ENCODE measurements around the gene CCDC57. TPM values are rescaled to one million over a fixed set of nuclear protein-coding genes. Genes with fewer than 3 reads are reported as not detected.

The CCDC57 gene
- total and polyA plus RNA-seq, 2 experiments from 2014 or later: 10.6 to 15.3 TPM

GRCh38 chr17:82168568-82168967, 44.1 kb downstream of the CCDC57 start:
- H2AFZ ChIP-seq: no peak overlapping the region
- no peaks in the 10 kb centered on the region for H3K79me2 ChIP-seq (ENCODE audit: insufficient read depth)
- TF ChIP-seq EZH2 (IDR thresholded peaks at IDR 0.05; ENCODE audit: insufficient read depth, poor library complexity, severe bottlenecking) (no peak), EZH2phosphoT487 (IDR thresholded peaks at IDR 0.05; ENCODE audit: insufficient read depth, low read depth) (no peak)
- no peak for DNase-seq
- no peaks in the 10 kb centered on the region for H3K4me1 ChIP-seq (ENCODE audit: insufficient read depth)
- H3F3A ChIP-seq (ENCODE audit: insufficient read depth): no peaks in the 10 kb centered on the region
- no peaks in the 10 kb centered on the region for H3K36me3 ChIP-seq (ENCODE audit: low read depth)
- 82 to 84% methylated on average over 6 of the region's 6 CpGs for WGBS, 2 experiments (ENCODE audit: low coverage in 1 of 2, low lambda C conversion rate in 2 of 2, missing lambda C conversion rate in 2 of 2)
- no peaks in the 10 kb centered on the region for H3K9me2 ChIP-seq (ENCODE audit: insufficient read depth)
- H3K4me3 ChIP-seq: no peak overlapping the region
- H3K9me3 ChIP-seq (ENCODE audit: low read depth): no peaks in the 10 kb centered on the region
- H3K27ac ChIP-seq: no peak overlapping the region
- in situ Hi-C loops (cut with MboI): no loop called here
- no peaks in the 10 kb centered on the region for H3K27me3 ChIP-seq (replicated peaks; ENCODE audit: insufficient read depth)
- H3K4me2 ChIP-seq (ENCODE audit: unreplicated experiment): no peak overlapping the region
- no peak overlapping the region for H3K9ac ChIP-seq
- H4K20me1 ChIP-seq (ENCODE audit: insufficient read depth): no peaks in the 10 kb centered on the region

GRCh38 chr17:82167028-82167427, 45.6 kb downstream of the CCDC57 start:
- no peak for DNase-seq
- H3K4me3 ChIP-seq: no peak overlapping the region
- H3K27ac ChIP-seq: no peak overlapping the region
- H3K9ac ChIP-seq: no peak overlapping the region
- H3K4me1 ChIP-seq (ENCODE audit: insufficient read depth): no peaks in the 10 kb centered on the region
- no peak overlapping the region for H3K4me2 ChIP-seq (ENCODE audit: unreplicated experiment)
- H3F3A ChIP-seq (ENCODE audit: insufficient read depth): no peaks in the 10 kb centered on the region
- H4K20me1 ChIP-seq (ENCODE audit: insufficient read depth): no peaks in the 10 kb centered on the region
- no peaks in the 10 kb centered on the region for H3K9me2 ChIP-seq (ENCODE audit: insufficient read depth)
- no peaks in the 10 kb centered on the region for H3K27me3 ChIP-seq (replicated peaks; ENCODE audit: insufficient read depth)
- 86 to 87% methylated on average over 5 of the region's 5 CpGs for WGBS, 2 experiments (ENCODE audit: low coverage in 1 of 2, low lambda C conversion rate in 2 of 2, missing lambda C conversion rate in 2 of 2)
- in situ Hi-C loops (cut with MboI): no loop called here
- H3K36me3 ChIP-seq (ENCODE audit: low read depth): no peaks in the 10 kb centered on the region
- TF ChIP-seq EZH2 (IDR thresholded peaks at IDR 0.05; ENCODE audit: insufficient read depth, poor library complexity, severe bottlenecking) (no peak), EZH2phosphoT487 (IDR thresholded peaks at IDR 0.05; ENCODE audit: insufficient read depth, low read depth) (no peak)
- no peak overlapping the region for H2AFZ ChIP-seq
- no peaks in the 10 kb centered on the region for H3K9me3 ChIP-seq (ENCODE audit: low read depth)
- no peaks in the 10 kb centered on the region for H3K79me2 ChIP-seq (ENCODE audit: insufficient read depth)

DNA sequence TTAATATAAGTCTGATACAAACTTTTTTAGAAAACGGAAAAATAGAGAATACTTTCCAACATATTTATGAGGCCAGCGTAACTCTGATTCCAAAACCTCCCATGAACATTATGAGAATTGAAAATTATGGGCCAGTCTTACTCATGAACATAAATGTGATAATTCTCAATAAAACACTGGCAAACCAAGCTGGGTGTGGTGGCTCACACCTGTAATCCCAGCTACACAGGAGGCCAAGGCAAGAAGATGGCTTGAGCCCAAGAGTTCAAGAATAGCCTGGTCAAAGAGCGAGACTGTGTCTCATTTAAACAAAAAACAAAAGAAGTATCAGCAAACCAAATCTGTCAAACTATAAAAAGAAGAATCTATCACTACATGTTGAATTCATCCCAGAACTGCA, 47.8 kb downstream of the CCDC57 start:
- in situ Hi-C loops (cut with MboI): no loop called here
- WGBS, 2 experiments (ENCODE audit: low coverage in 1 of 2, low lambda C conversion rate in 2 of 2, missing lambda C conversion rate in 2 of 2): 99% methylated on average over 3 of the region's 3 CpGs
- Histone ChIP-seq H3K36me3 (ENCODE audit: low read depth) (0 out of 2 replicates have a peak, but pooled peaks cover 7% of the 10 kb centered on the region), H3K79me2 (ENCODE audit: insufficient read depth) (no peaks in the 10 kb centered on the region), H3K4me1 (ENCODE audit: insufficient read depth) (no peaks in the 10 kb centered on the region), H3F3A (ENCODE audit: insufficient read depth) (no peaks in the 10 kb centered on the region), H3K27me3 (replicated peaks; ENCODE audit: insufficient read depth) (no peaks in the 10 kb centered on the region), H3K27ac (no peak overlapping the region), H3K9me3 (ENCODE audit: low read depth) (no peaks in the 10 kb centered on the region), H3K4me3 (no peak overlapping the region), H3K9ac (no peak overlapping the region), H3K4me2 (ENCODE audit: unreplicated experiment) (no peak overlapping the region), H3K9me2 (ENCODE audit: insufficient read depth) (no peaks in the 10 kb centered on the region), H2AFZ (no peak overlapping the region), H4K20me1 (ENCODE audit: insufficient read depth) (no peaks in the 10 kb centered on the region)
- no peak for DNase-seq
- no peak for TF ChIP-seq EZH2phosphoT487 (IDR thresholded peaks at IDR 0.05; ENCODE audit: insufficient read depth, low read depth)
- no peak for TF ChIP-seq EZH2 (IDR thresholded peaks at IDR 0.05; ENCODE audit: insufficient read depth, poor library complexity, severe bottlenecking)

GRCh38 chr17:82161216-82161615, 51.4 kb downstream of the CCDC57 start:
- Histone ChIP-seq H3K4me3 (no peak overlapping the region), H3F3A (ENCODE audit: insufficient read depth) (no peaks in the 10 kb centered on the region), H3K9me2 (ENCODE audit: insufficient read depth) (no peaks in the 10 kb centered on the region), H3K4me2 (ENCODE audit: unreplicated experiment) (no peak overlapping the region), H2AFZ (no peak overlapping the region), H3K27ac (no peak overlapping the region), H3K36me3 (ENCODE audit: low read depth) (0 out of 2 replicates have a peak, but pooled peaks cover 7% of the 10 kb centered on the region), H3K27me3 (replicated peaks; ENCODE audit: insufficient read depth) (no peaks in the 10 kb centered on the region), H3K79me2 (ENCODE audit: insufficient read depth) (no peaks in the 10 kb centered on the region), H4K20me1 (ENCODE audit: insufficient read depth) (no peaks in the 10 kb centered on the region), H3K9ac (no peak overlapping the region), H3K9me3 (ENCODE audit: low read depth) (no peaks in the 10 kb centered on the region), H3K4me1 (ENCODE audit: insufficient read depth) (no peaks in the 10 kb centered on the region)
- TF ChIP-seq EZH2phosphoT487 (IDR thresholded peaks at IDR 0.05; ENCODE audit: insufficient read depth, low read depth) (no peak), EZH2 (IDR thresholded peaks at IDR 0.05; ENCODE audit: insufficient read depth, poor library complexity, severe bottlenecking) (no peak)
- WGBS, 2 experiments (ENCODE audit: low coverage in 1 of 2, low lambda C conversion rate in 2 of 2, missing lambda C conversion rate in 2 of 2): 79 to 81% methylated on average over 8 of the region's 8 CpGs
- in situ Hi-C loops (cut with MboI): no loop called here
- DNase-seq: no peak

DNA sequence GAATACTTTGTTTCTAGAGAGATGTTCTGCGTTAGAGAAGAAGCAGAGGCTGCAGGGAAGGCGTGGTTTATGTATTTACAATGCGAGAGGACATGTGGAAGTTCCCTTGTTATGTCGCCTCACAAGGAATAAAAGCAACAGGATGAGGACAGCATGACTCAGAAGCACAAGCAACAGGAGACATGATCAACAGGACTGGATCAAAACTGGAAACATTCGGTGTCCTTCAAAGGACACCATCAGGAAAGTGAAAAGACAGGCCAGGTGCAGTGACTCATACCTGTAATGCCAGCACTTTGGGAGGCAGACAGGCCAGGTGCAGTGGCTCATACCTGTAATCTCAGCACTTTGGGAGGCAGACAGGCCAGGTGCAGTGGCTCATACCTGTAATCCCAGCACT, 52.6 kb downstream of the CCDC57 start:
- H3K79me2 ChIP-seq (ENCODE audit: insufficient read depth): no peaks in the 10 kb centered on the region
- in situ Hi-C loops (cut with MboI): no loop called here
- TF ChIP-seq EZH2 (IDR thresholded peaks at IDR 0.05; ENCODE audit: insufficient read depth, poor library complexity, severe bottlenecking): no peak
- TF ChIP-seq EZH2phosphoT487 (IDR thresholded peaks at IDR 0.05; ENCODE audit: insufficient read depth, low read depth): no peak
- H3K27me3 ChIP-seq (replicated peaks; ENCODE audit: insufficient read depth): no peaks in the 10 kb centered on the region
- no peaks in the 10 kb centered on the region for H3K9me2 ChIP-seq (ENCODE audit: insufficient read depth)
- no peaks in the 10 kb centered on the region for H3F3A ChIP-seq (ENCODE audit: insufficient read depth)
- H3K27ac ChIP-seq: no peak overlapping the region
- no peak overlapping the region for H3K4me3 ChIP-seq
- H3K36me3 ChIP-seq (ENCODE audit: low read depth): 0 out of 2 replicates have a peak, but pooled peaks cover 7% of the 10 kb centered on the region
- H3K9ac ChIP-seq: no peak overlapping the region
- 50% methylated on average over 5 of the region's 5 CpGs for WGBS, 2 experiments (ENCODE audit: low coverage in 1 of 2, low lambda C conversion rate in 2 of 2, missing lambda C conversion rate in 2 of 2)
- H3K4me2 ChIP-seq (ENCODE audit: unreplicated experiment): no peak overlapping the region
- no peaks in the 10 kb centered on the region for H3K4me1 ChIP-seq (ENCODE audit: insufficient read depth)
- H4K20me1 ChIP-seq (ENCODE audit: insufficient read depth): no peaks in the 10 kb centered on the region
- peak; percentile 12 for DNase-seq
- no peak overlapping the region for H2AFZ ChIP-seq
- H3K9me3 ChIP-seq (ENCODE audit: low read depth): no peaks in the 10 kb centered on the region
